NCI-H2227 (cell line): ENCODE data around the gene EXOC3.
"Not testable (repeated sequence)": the region's sequence is repeated elsewhere in the genome, so short reads cannot be mapped to it uniquely, and the experiment has no call there.

Experiments used
- DNase-seq: peaks from one replicate; lab custom pipeline; 2025; ENCODE audit not compliant: unreplicated experiment; lab: John Stamatoyannopoulos, UW

EXOC3 gene

DNA sequence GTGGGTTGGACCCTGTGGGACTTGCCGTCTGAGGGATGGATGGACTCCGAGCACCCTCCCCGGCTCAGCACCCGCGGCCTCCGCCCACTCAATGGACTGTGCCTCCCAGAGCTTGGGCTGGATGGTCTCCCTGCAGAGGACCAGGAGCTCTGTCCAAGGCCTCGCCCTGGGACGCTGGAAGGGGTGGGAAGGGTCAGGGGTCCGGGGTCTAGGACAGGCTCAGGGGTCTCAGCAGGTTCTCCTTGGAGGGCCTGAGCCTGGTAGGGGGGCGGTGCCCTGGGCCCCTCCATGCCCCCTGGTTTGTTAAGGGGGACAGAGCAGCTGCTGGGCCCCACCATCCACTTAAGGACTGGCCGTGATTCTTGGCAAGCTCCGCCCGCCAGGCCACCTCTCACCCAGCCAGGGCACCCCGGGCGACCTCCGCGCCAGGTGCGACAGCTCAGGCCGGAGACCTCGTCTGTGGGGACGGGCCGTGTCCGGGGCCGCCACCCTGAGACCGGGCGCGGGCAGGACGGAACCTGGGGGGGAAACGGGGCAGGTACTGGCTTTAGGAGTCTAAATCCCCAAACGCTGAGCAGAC is 29.2 kb downstream of the EXOC3 start:
- DNase-seq = peak; percentile 61

GRCh38 chr5:472656-473550 is 29.9 kb downstream of the EXOC3 start:
- DNase-seq = peak; percentile 96

DNA sequence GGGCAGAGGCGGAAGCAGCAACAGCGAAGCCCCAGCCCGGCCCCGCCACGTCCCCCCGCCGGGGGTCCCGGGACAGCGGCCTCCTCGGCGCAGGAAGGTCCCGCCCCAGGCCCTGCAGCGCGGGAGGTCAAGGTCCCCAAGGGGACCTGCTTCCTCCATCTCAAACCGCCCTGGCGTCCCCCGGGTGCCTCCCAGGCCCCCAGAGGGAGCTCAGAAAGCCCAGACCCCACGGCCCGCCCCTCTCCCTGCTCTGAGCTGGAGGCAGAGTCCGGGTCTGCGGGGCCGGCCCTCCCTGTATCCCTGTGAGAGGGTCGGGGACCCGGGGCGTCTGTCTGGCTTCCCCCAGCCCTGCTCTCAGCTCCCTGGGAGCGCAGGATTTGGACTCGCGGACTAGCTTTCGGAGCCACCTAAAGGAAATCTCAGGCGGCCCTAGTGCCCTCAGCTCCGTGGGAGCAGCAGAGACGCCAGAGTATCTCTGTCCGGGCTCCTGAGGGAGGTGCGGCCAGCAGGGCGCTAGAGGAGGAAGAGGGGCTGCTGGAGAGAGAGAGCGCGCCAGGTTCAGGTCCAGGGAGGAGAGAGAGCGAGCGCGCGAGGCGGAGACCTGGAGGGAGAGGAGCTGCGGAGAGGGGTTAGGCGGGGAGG is 30.7 kb downstream of the EXOC3 start:
- DNase-seq = peak; percentile 75

DNA sequence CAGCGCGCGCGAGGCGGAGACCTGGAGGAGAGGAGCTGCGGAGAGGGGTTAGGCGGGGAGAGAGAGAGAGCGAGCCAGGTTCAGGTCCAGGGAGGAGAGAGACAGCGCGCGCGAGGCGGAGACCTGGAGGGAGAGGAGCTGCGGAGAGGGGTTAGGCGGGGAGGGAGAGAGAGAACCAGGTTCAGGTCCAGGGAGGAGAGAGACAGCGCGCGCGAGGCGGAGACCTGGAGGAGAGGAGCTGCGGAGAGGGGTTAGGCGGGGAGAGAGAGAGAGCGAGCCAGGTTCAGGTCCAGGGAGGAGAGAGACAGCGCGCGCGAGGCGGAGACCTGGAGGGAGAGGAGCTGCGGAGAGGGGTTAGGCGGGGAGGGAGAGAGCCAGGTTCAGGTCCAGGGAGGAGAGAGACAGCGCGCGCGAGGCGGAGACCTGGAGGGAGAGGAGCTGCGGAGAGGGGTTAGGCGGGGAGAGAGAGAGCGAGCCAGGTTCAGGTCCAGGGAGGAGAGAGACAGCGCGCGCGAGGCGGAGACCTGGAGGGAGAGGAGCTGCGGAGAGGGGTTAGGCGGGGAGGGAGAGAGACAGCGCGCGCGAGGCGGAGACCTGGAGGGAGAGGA is 31.4 kb downstream of the EXOC3 start:
- not testable (repeated sequence) for DNase-seq

DNA sequence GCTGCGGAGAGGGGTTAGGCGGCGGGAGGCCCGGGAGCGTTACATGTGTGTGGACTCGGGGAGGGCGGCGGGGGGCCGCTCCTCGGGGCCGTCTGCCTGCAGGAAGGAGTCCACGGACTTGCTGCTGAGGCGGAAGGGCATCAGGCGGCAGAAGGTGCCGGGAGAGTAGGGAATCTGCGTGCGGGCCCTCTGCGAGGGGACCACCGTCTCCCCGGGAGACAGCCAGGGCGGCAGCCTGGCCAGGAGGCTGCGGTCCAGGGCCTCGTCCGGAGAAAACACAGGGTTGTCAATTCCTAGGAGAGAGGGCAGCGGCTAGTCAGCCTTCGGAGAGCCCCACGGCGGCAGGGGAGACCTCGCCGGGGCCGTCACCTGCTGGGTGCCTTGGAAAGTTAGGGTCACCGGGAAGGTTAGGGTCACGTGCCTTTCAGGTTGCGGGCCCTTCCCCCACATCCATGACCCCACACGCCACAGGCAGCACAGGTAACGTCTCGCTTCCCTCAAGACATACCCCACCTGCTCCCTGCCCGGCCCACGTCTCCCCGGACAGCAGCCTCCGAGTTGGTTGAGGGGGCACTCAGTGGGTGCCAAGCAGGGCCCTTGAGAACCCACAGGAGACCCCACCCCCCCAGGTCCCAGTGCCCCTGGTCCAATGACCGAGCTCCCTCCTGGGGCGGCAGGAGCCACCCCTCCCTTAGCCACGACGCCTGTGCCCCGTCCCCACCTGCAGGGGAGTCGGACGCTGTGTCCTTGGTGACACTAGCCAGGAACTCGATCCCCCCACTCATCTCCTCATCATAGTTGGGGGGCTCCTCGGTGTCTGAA is 32.1 kb downstream of the EXOC3 start:
- peak; percentile 37 for DNase-seq

DNA sequence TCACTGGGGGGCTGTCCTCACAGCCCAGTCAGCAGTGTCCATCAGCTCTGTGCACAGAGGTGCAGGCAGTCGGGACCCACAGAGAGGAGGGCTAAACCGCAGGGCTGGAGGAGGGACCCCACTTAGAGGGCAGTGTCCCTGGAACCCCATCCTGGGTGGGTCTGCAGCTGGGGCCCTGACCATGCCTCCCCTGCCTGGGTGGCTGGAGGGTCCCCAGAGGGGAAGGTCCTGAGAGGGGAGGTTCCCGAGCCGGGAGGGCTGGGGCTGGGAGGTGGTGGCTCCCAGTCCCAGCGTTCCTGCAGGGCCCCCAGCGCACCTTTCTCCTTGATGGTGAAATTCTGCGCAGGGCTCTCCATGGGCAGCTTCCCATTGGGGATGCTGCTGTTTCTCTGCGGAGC is 32.7 kb downstream of the EXOC3 start:
- DNase-seq = no peak

DNA sequence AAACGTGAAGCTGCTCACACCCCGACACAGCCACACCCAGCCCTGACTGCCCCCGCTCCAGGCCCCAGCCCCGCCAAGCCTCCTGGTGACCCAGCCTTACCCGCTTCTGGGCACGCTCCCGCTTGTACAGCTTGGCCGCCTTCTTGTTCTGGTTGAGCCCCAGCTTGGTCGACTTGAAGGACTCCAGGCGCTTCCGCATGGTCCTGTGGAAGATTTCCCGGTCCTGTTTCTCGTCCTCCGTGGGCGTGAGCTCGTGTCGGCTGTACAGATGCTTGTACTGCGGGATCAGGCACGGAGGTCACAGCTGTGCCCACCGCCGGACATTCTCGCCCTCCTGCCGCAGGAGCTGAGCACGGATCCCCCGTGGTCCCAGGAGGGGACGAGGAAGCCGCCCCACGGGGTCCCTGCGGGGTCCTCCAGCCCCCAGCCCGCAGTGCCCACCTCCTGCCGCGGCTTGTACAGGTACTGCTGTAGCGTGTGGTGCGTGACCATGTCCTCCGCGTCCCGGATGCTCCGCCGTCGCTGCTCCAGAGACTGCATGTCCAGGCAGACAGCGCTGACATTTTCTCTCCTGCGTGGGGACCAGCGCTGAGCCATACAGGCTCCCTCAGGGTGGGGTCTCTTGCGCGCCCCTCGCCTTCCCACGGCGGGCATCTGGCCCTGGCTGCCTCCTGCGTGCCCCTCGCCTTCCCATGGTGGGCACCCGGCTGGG is 33.3 kb downstream of the EXOC3 start:
- DNase-seq = no peak

DNA sequence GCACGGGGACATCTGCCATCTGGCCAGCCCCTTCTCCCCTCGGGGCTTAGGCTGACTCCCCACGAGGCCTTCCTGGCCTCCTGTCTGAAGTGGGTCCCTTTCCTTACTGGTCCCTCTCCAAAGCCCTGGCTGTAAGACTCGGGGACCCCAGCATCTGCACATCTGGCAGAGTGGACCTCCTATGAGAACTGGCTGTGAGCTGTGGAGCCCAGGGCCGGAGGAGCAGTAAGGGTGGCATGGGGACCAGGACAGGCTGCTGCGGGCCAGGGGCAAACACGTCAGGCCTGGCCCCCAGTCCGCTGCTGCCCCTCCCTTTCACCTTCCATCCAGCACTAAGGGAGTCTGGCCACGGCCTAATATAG is 33.8 kb downstream of the EXOC3 start:
- no peak for DNase-seq

GRCh38 chr5:477247-477646 is 34.3 kb downstream of the EXOC3 start:
- DNase-seq = no peak

DNA sequence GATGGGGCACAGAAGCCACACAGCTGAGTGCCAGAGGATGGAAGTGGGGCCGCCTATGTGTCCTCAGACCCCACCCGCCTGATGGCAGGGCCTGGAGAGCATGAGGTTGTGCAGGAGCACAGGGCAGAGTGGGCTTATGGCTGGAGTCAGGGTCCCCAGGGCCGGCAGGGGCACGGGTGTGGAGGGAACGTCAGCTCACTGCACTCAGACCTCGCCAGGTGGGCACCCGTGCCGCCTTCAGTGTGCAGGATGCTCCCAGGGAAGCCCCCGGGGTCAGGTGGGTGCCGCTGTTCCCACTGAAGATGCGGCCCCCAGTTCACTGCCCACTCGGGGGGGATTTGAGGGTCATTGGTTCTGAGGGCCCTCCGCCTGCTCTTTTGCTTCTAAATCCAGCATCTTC is 34.9 kb downstream of the EXOC3 start:
- DNase-seq = no peak

DNA sequence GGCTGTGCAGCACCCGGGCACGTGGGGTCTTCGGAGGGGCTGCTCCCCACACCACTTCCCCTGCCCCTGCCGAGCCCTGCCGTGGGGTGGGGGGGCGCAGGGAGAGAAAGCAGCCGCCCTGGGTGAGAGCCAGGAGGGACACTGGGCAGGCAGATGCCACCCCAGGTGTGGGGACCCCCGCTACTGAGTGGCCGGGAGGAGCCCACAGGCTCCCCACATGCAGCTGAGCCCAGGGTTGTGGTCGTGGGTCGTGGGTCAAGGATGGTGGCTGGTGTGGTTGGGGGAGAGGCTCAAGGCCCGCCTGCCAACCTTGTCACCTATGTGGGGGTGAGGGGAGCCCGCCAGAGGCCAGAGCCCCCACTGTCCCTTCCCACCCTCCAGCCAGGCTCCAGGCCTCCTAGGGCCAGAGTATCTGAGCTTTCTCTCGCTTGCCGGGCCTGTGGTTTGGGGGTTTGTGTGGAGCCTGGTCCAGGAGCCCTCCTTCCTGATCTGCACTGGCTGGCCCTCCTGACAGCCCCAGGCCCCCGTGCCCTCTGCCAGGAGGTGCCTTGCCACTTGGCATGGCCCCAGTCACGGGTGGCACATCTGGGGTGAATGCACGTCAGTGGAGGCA is 35.5 kb downstream of the EXOC3 start:
- DNase-seq = no peak

DNA sequence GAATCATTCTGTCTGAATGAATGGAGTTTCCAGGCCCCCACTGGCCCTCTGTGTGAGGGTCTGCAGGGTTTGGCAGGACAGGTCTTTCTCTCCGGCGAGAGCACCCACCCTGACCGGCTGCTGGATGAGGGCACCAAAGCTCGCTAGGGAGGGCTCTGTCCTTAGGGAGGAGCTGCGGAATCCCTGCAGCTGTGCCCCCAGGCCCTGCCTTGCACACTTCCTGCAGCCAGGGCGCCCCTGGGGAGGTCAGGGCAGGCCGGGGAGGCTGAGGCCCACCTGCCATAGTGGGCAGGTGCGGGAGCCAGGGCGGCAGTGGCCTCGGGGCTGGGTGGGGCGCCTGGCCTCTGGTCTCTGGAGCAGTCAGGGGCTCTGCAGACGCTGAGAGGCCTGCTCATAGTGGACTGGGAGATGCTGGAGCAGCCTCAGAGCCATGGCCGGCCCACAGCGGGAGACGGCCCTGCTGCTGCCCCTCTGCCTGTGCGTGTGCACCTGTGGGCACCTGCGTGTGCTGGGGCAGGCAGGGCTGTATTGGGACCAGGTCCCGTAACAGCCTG is 36.1 kb downstream of the EXOC3 start:
- DNase-seq = no peak

DNA sequence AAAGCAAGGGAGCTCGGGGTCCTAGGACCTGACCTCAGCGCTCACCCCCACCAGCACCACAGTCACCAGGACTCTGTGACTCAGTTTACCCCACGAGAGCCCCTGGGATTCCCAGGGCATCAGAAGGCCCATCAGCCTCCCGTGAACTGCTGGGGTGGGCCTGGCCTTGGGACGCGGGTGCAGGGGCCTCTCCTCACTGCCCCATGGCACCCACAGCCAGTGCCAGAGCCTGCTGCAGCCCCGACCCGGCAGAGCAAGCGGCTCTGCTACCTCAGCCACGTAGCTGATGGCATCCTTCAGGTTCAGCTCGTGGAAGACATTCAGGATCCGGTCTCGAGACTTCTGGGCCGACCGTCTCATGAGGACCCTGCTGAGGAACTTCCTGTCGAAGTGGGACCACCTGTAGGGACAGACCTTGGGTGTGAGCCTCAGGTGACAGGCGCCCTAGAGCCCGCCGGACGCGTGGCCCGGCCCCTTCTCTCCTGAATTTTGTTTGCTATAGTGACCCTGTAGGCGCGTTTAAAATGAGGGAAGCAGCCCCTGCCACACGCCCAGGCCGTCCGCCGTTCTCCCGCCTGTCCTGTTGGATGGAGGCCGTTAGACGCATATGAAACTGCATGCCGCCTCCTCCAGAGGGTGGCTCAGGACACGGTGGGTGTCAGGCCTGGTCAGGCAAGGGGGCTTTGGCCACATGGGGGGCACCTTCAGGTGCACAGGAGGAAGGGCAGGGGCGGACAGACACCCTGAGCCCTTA is 36.8 kb downstream of the EXOC3 start:
- no peak for DNase-seq

DNA sequence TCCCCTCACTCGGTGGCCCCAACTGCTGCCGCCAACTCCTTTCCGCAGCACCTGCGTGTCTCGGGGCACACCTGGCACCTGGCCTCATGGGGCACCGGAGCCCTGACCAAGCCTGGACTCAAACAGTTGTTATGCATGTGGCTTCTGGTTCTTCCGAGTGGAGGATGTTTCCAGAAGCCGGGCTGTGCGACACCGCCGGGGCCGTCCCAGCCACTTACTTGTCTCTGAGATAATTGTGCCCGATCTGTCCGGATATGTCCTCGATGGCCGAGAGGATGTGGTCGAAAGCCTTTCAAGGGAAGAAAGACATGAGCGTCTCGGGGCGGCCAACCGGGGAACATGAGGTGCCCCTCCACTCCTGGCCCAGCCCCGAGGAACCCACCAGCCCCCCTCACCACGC is 38.4 kb downstream of the EXOC3 start:
- DNase-seq = no peak

- DNase-seq = no peak
Observed at GRCh38 chr5:482021-482420, 39.0 kb downstream of the EXOC3 start.

- no peak for DNase-seq
Observed at GRCh38 chr5:482506-482905, 39.5 kb downstream of the EXOC3 start.

GRCh38 chr5:483011-483410 is 40.0 kb downstream of the EXOC3 start:
- no peak for DNase-seq

DNA sequence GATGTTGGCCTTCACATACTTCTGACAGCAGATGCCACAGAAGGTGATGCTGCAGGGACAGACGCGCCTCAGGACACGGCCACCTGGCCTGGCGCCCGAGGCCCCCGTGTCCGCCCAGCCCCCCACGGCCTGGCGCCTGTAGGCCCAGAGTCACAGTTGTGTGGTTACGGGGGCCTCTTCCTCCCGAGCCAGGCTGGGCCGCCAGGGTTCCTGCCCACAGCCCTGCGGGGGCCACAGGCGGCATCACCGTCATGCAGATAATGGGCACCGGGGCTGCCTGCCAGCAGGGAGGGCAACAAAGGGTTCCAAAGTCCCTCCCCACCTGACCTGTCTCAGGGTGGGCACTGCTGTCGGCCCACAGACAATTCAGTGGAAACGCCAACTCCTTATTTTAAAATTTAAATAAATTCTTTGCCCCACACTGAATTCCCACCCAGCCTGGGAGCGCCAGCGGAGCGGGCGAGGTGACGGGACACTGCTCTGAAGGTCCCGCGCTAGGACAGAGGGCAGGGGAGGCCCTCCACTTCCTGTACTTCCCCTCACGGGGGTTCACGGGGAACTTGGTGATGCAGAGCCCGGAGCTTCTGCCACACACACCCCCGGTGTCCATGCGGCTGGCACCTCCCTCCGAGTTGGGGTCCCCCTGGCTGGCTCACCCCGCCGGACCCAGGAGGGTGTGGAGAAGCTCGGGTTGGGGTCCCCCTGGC is 40.6 kb downstream of the EXOC3 start:
- DNase-seq = no peak
